Inflammatory macrophage treated with lipopolysaccharide for 1 hour (primary cell): Measurements from ENCODE around the gene KRTAP6-3.

Source experiments
- DNase-seq, 2 donors: peaks; one replicate each; pipeline ENCODE4 v3.0.0-alpha.2; 2020 to 2022

Gene KRTAP6-3

DNA sequence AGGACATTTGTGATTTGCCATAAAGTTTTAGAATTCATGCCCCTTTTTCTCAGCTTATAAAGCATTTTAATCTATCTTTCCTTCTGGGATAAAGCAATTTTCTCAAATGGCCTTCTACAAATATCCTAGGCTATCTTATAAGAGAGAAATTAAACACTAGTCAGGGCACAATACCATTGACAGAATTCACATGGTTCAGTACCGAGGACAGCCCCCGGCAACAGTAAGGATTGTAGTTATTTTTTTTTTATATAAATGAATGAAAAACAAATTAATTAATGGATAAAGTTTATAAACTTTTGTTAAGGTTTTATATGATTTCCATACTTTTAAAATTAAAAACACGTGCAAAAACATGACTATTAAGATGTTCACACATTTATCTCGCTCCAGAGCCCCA is 35.9 kb downstream of the KRTAP6-3 start:
- DNase-seq: no peak

DNA sequence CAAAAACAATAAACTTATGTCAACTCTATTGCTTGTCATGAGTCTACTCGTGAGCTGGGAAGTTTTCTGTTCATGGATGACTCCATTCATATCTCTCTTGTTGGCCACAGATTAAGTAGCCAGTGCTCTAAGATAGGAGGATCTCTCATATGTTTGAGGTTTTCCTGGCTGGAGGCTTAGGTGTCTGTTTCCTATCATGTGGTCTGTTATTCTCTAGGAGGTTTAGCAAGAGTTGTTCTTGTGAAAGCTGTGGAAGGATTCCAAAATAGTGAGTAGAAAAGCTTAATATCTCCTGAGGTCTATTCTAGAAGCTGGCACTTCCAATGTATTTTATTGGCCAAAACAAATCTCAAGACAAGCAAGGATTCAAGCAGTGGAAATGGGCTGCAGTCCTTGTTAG is 37.0 kb downstream of the KRTAP6-3 start:
- no peak for DNase-seq

DNA sequence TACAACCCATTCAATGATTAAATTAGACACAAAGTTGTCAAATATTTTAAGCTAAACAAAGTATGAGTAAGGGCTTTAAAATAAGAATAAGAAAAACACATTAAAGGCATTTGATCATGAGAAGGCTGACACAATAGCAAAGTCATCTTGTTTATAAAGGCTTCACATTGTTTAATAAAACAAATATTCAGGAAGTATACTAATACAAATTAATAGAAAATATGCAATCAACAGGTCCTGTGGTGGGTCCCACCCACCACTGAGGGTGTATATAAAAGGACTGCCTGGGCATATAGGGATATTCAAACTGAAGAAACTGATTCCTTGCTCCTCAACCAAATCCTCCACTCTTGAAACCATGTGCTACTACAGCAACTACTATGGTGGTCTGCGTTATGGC is 42.7 kb downstream of the KRTAP6-3 start, which contains the start of gene KRTAP20-2:
Gene KRTAP20-2 (plus strand): TSS at position 301 of the 400 bp plus-strand sequence. CDS start 58 bp downstream, at position 359.
- DNase-seq: no peak

- DNase-seq: no peak
Measured at GRCh38 chr21:30638686-30639085, 46.4 kb downstream of the KRTAP6-3 start.

DNA sequence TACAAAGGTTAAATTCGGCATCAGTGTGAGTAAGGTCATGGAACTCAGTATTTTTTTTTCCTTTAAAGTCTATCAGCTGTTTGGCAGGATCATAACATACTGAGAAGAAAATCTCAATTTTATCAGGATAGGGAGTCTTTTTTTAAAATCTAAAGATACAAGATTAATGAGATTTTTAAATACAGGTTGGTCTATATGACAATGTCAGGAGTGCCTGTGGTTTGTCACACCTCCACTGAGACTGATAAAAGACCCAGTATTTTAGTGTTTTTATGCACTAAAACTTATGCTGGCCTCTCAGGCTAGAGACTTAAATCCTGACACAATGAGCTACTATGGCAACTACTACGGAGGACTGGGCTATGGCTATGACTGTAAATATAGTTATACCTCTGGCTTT is 50.3 kb downstream of the KRTAP6-3 start, which contains the start of gene KRTAP20-3:
Gene KRTAP20-3 (plus strand): TSS at position 301 of the 400 bp plus-strand sequence.
- DNase-seq: no peak
